ENCODE measurements around the gene ICAM1. TPM values are rescaled to one million over a fixed set of nuclear protein-coding genes. Genes with fewer than 3 reads are reported as not detected.

ICAM1 gene
- total and polyA plus RNA-seq, 11 donors = 6.0 to 87.6 (median 9.7) TPM

- TF ChIP-seq POLR2A (IDR thresholded peaks at IDR 0.05) (peak in 1 of 2 donors; percentile 74), CTCF (IDR thresholded peaks at IDR 0.05) (peak in 3 of 12 donors; percentile 8 to 18 (median 18))
- DNase-seq (peak; percentile 94 to 97 (median 96)), ATAC-seq (peak; percentile 86 to 92 (median 88))
- H3K36me3 ChIP-seq = peaks cover 0 to 14% (median 8%) of the 10 kb centered on the region in 9 donors
- H3K27me3 ChIP-seq = no peaks in the 10 kb centered on the region
- intact Hi-C loops (cut with DNase I) = loop anchor here in 5 of 10 donors (1.0 to 10.0 kb wide), 6 partner anchors 46 to 64 kb away; partner anchors contain the start of genes TYK2 (in 5 of the 5), ICAM1 (in 2 of the 5), ICAM4 (in 1 of the 5) and ICAM5 (in 1 of the 5)
- H3K9me3 ChIP-seq = no peaks in the 10 kb centered on the region
- peaks cover 0 to 47% (median 24%) of the 10 kb centered on the region in 12 donors for H3K4me1 ChIP-seq
- H3K4me3 ChIP-seq = peak overlapping the region; percentile 50 to 90 (median 71)
- peak overlapping the region; percentile 31 to 94 (median 86) for H3K27ac ChIP-seq
- 2 to 14% (median 9%) methylated on average over 31 to 59 of the region's 59 CpGs for WGBS, 4 donors
These were observed 63.9 kb downstream of the ICAM1 start for GRCh38 chr19:10334588-10335351.

- Histone ChIP-seq H3K36me3 (peaks cover 0 to 7% (median under 1%) of the 10 kb centered on the region in 9 donors), H3K9me3 (no peaks in the 10 kb centered on the region), H3K4me3 (peak overlapping the region in 9 of 12 donors; percentile 64 to 90 (median 73)), H3K27me3 (no peaks in the 10 kb centered on the region), H3K4me1 (peaks cover 0 to 54% (median 24%) of the 10 kb centered on the region in 12 donors), H3K27ac (peak overlapping the region in 11 of 12 donors; percentile 35 to 94 (median 85))
- intact Hi-C loops (cut with DNase I) = loop anchor here in 4 of 10 donors (2.0 to 10.0 kb wide), 2 partner anchors 45 to 49 kb away; partner anchors contain the start of gene TYK2 (in 4 of the 4)
- peak in 2 of 5 donors; percentile 38 to 53 for DNase-seq
- TF ChIP-seq CTCF (IDR thresholded peaks at IDR 0.05) (peak in 1 of 12 donors; percentile 4), POLR2A (IDR thresholded peaks at IDR 0.05) (no peak)
- 46 to 59% (median 54%) methylated on average over 17 to 26 of the region's 26 CpGs for WGBS, 4 donors
- ATAC-seq = peak in 1 of 4 donors; percentile 17
These were observed 64.5 kb downstream of the ICAM1 start for GRCh38 chr19:10335352-10335985.

Small RNA genes lying within 50 kb of the gene (microRNA-seq; reads per million reads assigned to microRNA genes)
- 0 reads per million in 4 donors for gene MIR4322

Other genes starting within 250 kb of the ICAM1 start
- gene SHFL, start 184.8 kb upstream of the ICAM1 start, total RNA-seq = 10 to 100 TPM in 4 of 9 donors, 1 to 10 TPM in 5; 6.3 to 29.0 (median 8.7) TPM
- gene SHFL, start 184.8 kb upstream of the ICAM1 start, polyA plus RNA-seq = 10 to 100 TPM in 1 of 2 donors, 1 to 10 TPM in 1; 7.7 to 13.0 TPM
- gene ANGPTL6, start 168.4 kb upstream of the ICAM1 start, total RNA-seq = under 1 TPM in 1 of 9 donors, not detected in 8; 0.43 TPM
- gene ANGPTL6, start 168.4 kb upstream of the ICAM1 start, polyA plus RNA-seq = under 1 TPM in 1 of 2 donors, not detected in 1; 0.19 TPM
- gene PPAN, start 164.8 kb upstream of the ICAM1 start, total RNA-seq = 10 to 100 TPM; 16.3 to 24.9 (median 19.0) TPM
- 10 to 100 TPM; 34.4 to 41.4 TPM for gene PPAN, start 164.8 kb upstream of the ICAM1 start, polyA plus RNA-seq
- 10 to 100 TPM in 1 of 9 donors, 1 to 10 TPM in 8; 3.1 to 11.7 (median 6.3) TPM for gene P2RY11, start 159.4 kb upstream of the ICAM1 start, total RNA-seq
- 1 to 10 TPM; 3.6 to 5.2 TPM for gene P2RY11, start 159.4 kb upstream of the ICAM1 start, polyA plus RNA-seq
- gene EIF3G, start 151.2 kb upstream of the ICAM1 start, total RNA-seq = 100 to 1,000 TPM; 148 to 302 (median 179) TPM
- 100 to 1,000 TPM; 124 to 233 TPM for gene EIF3G, start 151.2 kb upstream of the ICAM1 start, polyA plus RNA-seq
- gene DNMT1, start 76.2 kb upstream of the ICAM1 start, total RNA-seq = 10 to 100 TPM; 16.1 to 61.6 (median 25.8) TPM
- 10 to 100 TPM; 17.3 to 23.5 TPM for gene DNMT1, start 76.2 kb upstream of the ICAM1 start, polyA plus RNA-seq
- gene S1PR2, start 39.8 kb upstream of the ICAM1 start, total RNA-seq = 10 to 100 TPM in 1 of 9 donors, 1 to 10 TPM in 8; 1.7 to 14.2 (median 4.4) TPM
- 1 to 10 TPM; 1.0 to 4.3 TPM for gene S1PR2, start 39.8 kb upstream of the ICAM1 start, polyA plus RNA-seq
- gene MRPL4, start 18.9 kb upstream of the ICAM1 start, total RNA-seq = 100 to 1,000 TPM in 2 of 9 donors, 10 to 100 TPM in 7; 53.7 to 110 (median 68.2) TPM
- 100 to 1,000 TPM in 1 of 2 donors, 10 to 100 TPM in 1; 37.7 to 123 TPM for gene MRPL4, start 18.9 kb upstream of the ICAM1 start, polyA plus RNA-seq
- gene ICAM4, start 15.8 kb downstream of the ICAM1 start, total RNA-seq = 1 to 10 TPM in 2 of 9 donors, under 1 TPM in 4, not detected in 3; 0.21 to 1.2 (median 0.67) TPM
- gene ICAM4, start 15.8 kb downstream of the ICAM1 start, polyA plus RNA-seq = under 1 TPM; 0.33 to 0.57 TPM
- under 1 TPM in 7 of 9 donors, not detected in 2; 0.19 to 0.98 (median 0.34) TPM for gene ICAM5, start 18.8 kb downstream of the ICAM1 start, total RNA-seq
- gene ICAM5, start 18.8 kb downstream of the ICAM1 start, polyA plus RNA-seq = under 1 TPM; 0.11 to 0.35 TPM
- 1 to 10 TPM in 4 of 9 donors, under 1 TPM in 5; 0.16 to 2.2 (median 0.83) TPM for gene ZGLP1, start 38.7 kb downstream of the ICAM1 start, total RNA-seq
- 1 to 10 TPM; 1.1 TPM for gene ZGLP1, start 38.7 kb downstream of the ICAM1 start, polyA plus RNA-seq
- gene FDX2, start 44.9 kb downstream of the ICAM1 start, total RNA-seq = 10 to 100 TPM; 12.8 to 22.0 (median 16.6) TPM
- gene FDX2, start 44.9 kb downstream of the ICAM1 start, polyA plus RNA-seq = 10 to 100 TPM; 32.7 to 37.3 TPM
- gene RAVER1, start 62.4 kb downstream of the ICAM1 start, total RNA-seq = 10 to 100 TPM; 11.5 to 22.5 (median 14.0) TPM
- gene RAVER1, start 62.4 kb downstream of the ICAM1 start, polyA plus RNA-seq = 10 to 100 TPM in 1 of 2 donors, 1 to 10 TPM in 1; 5.9 to 17.2 TPM
- gene ICAM3, start 68.5 kb downstream of the ICAM1 start, total RNA-seq = 10 to 100 TPM in 8 of 9 donors, 1 to 10 TPM in 1; 5.6 to 24.9 (median 18.3) TPM
- gene ICAM3, start 68.5 kb downstream of the ICAM1 start, polyA plus RNA-seq = 10 to 100 TPM in 1 of 2 donors, 1 to 10 TPM in 1; 8.6 to 15.5 TPM
- 10 to 100 TPM; 37.7 to 86.3 (median 55.3) TPM for gene TYK2, start 109.5 kb downstream of the ICAM1 start, total RNA-seq
- 100 to 1,000 TPM in 1 of 2 donors, 10 to 100 TPM in 1; 71.7 to 100 TPM for gene TYK2, start 109.5 kb downstream of the ICAM1 start, polyA plus RNA-seq
- 100 to 1,000 TPM; 108 to 189 (median 138) TPM for gene CDC37, start 132.4 kb downstream of the ICAM1 start, total RNA-seq
- 100 to 1,000 TPM; 199 to 282 TPM for gene CDC37, start 132.4 kb downstream of the ICAM1 start, polyA plus RNA-seq
- 10 to 100 TPM in 8 of 9 donors, 1 to 10 TPM in 1; 9.3 to 33.3 (median 17.3) TPM for gene PDE4A, start 149.4 kb downstream of the ICAM1 start, total RNA-seq
- gene PDE4A, start 149.4 kb downstream of the ICAM1 start, polyA plus RNA-seq = 10 to 100 TPM in 1 of 2 donors, 1 to 10 TPM in 1; 5.2 to 11.2 TPM
- gene KEAP1, start 232.2 kb downstream of the ICAM1 start, total RNA-seq = 10 to 100 TPM; 52.8 to 94.2 (median 65.4) TPM
- gene KEAP1, start 232.2 kb downstream of the ICAM1 start, polyA plus RNA-seq = 10 to 100 TPM; 68.3 to 71.3 TPM
- 1 to 10 TPM in 1 of 9 donors, under 1 TPM in 5, not detected in 3; 0.23 to 1.7 (median 0.32) TPM for gene S1PR5, start 246.3 kb downstream of the ICAM1 start, total RNA-seq
- under 1 TPM in 1 of 2 donors, not detected in 1; 0.10 TPM for gene S1PR5, start 246.3 kb downstream of the ICAM1 start, polyA plus RNA-seq

Measured in heart left ventricle (tissue), 16 donors.